NCI-H226 (cell line): ENCODE results near the gene TMEM132A.

Experiments
- DNase-seq: peaks from one replicate; pipeline ENCODE4 v3.0.0-alpha.2; 2015

TMEM132A gene

DNA sequence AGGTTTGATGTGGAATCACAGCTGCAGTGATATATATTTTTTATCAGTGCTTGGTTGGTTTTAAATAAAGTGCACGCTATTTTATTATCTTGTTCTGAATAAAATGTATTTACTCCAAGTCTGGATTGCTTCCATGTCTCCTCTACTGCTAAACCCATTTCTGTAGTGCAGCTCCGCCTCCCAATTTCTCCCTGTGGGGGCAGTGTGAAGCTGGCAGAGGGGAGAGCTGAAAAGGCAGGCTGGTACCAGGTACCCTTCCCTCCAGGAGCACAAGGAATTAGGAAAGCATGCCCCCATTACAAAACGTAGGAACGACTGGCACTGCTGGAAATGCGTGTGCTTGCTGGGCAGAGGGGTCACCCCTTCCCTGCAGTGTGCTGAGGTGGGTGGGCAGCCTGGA is 934 bp upstream of the TMEM132A start:
- DNase-seq: peak; percentile 26

DNA sequence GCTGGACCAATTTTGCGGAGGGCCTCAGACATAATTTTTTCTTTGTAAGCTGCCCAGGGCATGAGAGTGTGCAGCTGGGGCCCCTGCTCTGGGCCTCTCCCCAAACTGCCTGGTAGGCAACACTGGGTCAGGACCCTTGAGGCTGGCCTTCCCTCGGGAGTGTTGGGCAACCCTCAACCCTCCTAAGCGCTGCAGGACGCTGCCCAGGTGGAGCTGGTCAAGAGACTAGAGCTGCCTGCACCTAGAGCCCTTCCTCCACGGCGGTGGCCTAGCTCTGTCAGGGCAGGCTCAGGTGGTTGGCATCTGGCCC is 505 bp upstream of the TMEM132A start:
- no peak for DNase-seq

DNA sequence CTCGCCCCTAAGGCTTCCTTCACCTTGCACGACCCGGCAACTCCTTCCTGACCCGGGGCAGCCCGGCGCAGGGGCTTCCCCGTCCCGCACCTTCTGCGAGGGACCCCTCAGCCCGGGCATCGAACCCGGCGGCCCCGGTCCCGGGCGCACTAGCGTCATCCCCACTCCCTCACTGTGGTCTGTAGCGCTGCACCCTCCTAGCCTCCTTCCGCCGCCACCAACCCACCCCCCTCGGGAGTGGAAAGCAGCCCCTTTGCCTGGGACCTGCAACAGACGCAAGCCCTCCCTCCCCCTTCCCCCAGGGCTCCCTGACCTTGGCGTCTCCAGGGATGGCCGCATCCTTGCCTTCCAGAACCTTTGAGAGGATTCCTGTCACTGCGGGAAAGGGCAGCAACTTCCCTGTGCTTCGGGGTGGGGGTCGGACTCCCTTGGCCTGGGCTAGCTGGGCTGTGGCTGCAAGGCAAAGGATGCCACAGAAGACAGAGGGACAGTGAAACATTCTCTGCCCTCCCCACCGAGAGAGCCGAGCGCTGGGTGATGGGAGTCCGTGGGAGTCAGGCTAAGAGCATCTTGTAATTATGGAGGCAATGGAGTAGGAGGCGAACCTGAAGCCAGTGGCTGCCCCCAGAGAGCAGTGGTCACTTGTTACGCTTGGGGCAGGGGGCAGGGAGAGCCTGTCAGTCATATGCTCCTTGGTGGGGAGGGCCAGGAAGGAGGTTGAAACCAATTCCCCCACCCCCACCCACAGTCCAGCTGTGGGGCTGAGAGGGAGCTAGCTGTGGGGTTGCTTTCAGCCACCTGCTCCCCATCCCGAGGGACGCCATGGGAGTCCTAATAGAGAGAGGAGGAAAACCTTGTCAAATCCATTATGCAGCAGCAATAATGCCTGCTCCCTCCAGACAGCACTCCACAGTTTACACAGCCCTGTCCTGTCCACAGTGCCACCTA is 920 bp downstream of the TMEM132A start:
- DNase-seq: no peak

DNA sequence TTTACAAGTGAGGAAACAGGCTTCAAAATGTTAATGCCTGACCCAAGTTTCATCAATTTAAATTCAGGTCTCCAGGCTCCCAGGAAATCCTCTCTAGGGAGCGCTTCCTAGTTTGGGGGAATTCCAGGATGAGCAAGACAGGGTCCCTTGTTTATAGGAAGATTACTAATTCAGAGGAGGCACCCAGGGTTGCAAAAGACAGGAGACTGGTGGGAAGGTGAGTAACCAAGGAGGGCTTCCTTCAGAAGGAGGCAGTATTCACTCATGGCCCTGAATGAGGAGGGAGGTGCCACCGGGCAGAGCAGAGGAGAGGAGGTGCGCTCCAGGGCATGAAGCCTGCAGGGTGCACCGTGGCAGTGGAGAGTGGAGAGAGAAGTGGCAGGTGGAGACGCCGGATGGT is 1.6 kb downstream of the TMEM132A start:
- DNase-seq: peak; percentile 94

DNA sequence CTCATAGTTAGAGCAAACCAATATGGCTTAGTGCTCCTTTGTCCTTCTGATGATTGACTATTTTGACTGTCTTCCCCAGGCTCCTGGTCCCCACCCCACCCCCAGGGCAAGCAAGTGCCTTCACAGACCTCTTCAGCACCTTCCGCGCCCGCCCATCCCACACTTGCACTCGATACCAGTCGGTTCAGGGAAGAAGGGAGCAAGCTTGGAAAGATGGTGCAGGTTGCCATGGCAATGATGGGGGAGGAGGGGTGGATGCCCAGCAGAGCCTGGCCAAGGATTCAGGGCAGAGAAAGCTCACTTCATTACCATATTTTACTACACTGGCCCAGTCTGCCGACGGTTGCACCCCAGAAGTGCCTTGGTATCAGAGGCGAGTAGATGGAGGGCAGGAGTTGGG is 2.2 kb downstream of the TMEM132A start:
- DNase-seq: no peak

DNA sequence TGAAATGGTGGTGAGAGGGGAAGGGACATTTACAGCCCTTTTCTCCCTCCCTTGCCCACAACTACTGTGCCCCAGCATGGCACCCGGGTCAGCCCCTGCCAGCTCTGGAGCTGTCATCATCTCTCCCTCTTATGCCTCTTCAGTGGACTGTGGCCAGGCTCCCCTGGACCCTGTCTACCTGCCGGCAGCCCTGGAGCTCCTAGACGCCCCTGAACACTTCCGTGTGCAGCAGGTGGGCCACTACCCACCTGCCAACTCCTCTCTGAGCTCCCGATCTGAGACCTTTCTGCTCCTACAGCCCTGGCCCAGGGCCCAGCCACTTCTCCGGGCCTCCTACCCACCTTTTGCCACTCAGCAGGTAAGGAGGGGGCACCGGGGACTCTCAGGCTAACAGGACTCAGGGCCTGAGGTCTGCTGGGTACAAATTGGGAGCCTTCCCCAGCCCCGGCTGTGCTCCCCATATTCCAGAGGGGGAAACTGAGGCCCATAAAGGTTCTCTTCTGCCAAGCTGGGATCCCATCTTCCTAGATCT is 2.9 kb downstream of the TMEM132A start:
- no peak for DNase-seq

DNA sequence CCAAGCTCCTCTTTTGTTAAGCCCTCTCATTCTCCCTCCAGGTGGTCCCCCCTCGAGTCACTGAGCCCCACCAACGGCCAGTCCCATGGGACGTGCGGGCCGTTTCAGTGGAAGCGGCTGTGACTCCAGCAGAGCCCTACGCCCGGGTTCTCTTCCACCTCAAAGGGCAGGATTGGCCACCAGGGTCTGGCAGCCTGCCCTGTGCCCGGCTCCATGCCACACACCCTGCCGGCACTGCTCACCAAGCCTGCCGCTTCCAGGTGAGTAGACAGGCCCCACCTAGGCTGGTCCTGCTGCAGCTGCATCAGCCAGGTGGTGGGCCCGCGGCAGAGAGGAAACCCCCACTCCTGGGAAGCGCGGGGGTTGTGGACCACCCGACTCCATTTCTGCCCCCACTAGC is 3.3 kb downstream of the TMEM132A start:
- no peak for DNase-seq

DNA sequence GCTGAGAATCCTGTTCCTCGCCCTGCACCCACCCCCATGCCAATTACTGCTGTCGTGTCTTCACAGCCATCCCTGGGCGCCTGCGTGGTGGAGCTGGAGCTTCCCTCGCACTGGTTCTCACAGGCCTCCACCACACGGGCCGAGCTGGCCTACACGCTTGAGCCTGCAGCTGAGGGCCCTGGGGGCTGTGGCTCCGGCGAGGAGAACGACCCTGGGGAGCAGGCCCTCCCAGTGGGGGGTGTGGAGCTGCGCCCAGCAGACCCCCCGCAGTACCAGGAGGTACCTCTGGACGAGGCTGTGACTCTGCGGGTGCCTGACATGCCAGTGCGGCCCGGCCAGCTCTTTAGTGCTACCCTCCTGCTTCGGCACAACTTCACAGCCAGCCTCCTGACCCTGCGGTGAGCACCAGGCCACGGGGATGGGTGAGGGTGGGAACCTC is 4.3 kb downstream of the TMEM132A start:
- DNase-seq: no peak

DNA sequence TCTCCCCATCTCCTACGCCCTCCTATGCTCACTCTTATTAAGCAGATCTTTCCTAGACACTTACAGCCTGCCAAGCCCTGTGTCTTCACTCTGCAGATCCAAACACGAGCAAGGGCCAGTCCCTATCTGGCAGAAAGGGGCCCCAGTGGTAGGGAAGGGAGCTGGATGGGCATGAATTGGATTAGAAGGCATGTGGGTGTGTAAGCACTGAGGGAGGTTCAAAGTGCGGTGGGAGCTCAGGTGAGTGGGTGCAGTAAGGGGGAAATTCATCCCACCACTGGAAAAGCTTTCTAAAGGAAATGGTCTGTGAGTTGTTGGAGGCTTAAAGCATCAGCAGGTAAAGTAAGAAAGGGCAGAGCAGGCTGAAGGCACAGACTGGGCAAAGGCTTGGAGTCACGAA is 5.5 kb downstream of the TMEM132A start:
- DNase-seq: no peak

DNA sequence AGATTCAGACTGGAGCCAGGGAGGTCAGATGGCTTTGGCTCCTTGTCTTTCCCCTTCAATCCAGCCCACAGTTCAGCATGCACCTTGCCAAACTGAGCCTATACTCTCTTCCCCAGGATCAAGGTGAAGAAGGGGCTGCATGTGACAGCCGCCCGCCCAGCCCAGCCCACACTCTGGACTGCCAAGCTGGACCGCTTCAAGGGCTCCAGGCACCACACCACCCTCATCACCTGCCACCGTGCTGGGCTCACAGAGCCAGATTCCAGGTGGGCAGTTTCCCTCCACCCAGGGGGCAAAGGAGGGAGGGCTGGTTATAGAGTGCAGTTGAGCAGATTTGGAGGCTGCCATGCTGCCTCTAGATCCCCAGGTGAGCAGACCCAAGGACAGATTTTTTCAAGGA is 6.1 kb downstream of the TMEM132A start:
- DNase-seq: no peak

DNA sequence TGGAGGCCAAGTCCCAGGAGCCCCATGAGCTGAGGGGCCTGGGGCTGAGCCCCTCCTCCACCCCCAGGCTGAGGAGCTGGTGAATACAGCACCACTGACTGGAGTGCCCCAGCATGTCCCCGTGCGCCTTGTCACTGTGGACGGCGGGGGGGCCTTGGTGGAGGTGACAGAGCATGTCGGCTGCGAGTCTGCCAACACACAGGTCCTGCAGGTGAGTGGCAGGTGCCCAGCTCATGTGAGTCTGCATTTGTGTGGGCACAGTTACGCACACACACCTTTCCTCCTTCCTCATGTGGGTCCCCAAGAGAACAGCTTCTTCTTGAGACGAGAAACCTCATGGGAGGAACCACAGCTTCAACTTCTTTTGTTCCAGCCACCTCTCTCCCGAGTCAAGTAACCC is 7.7 kb downstream of the TMEM132A start:
- DNase-seq: no peak

DNA sequence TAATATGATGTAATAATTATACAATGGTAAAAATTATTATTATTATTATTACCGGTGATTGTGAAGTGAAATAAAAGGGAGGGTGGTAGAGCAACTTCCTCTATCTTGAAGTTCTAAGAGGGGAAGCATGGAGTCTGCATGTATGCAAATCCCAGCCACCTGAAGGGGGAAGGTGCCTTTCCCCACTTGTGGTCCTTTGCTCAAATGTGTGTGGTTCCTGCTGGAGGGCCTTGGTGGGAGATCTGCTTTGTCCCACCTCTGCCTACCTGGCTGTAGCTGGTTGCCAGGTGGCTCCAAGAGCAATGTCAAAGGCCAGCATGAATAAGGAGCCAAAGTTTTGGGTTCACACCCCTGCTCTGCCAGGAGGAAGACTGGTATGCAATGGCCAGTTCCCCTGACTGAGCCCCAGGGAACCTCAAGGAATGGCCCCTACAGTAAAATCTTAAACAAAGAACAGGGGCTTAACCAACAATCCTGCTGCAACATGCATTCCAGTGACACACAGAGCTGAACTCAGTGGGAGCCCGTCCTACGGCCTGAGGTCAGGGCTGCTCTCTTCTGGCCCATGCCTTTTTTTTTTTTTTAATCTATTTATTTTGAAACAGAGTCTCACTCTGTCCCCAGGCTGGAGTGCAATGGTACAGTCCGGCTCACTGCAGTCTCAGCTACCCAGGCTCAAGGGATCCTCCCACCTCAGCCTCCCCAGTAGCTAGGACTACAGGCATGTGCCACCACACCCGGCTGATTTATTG is 8.5 kb downstream of the TMEM132A start:
- no peak for DNase-seq

DNA sequence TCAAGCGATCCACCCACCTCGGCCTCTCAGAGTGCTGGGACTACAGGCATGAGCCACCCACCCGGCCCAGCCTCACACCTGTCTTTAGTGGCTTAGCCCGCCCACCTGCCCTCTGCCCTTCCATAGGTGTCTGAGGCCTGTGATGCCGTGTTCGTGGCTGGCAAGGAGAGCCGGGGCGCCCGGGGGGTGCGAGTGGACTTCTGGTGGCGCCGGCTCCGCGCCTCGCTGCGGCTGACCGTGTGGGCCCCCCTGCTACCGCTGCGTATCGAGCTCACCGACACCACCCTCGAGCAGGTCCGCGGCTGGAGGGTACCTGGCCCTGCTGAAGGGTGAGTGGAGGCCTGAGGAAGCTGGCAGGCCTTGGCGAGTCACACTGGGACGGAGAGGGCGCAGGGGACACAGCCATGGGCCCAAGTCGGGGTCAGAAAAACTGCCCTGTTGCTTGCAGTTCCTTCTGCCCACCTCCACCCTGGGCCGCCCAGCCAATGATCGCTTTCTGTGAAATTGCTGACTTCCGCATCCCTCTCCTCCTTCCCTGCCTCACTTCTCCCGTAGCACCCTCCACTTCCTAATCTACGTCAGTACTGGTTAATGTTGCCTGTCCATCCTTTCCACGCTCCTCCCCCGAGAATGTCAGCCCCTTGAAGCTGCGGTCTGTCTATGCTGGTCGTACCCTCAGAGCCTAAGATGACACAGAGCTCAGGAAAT is 9.3 kb downstream of the TMEM132A start:
- no peak for DNase-seq

DNA sequence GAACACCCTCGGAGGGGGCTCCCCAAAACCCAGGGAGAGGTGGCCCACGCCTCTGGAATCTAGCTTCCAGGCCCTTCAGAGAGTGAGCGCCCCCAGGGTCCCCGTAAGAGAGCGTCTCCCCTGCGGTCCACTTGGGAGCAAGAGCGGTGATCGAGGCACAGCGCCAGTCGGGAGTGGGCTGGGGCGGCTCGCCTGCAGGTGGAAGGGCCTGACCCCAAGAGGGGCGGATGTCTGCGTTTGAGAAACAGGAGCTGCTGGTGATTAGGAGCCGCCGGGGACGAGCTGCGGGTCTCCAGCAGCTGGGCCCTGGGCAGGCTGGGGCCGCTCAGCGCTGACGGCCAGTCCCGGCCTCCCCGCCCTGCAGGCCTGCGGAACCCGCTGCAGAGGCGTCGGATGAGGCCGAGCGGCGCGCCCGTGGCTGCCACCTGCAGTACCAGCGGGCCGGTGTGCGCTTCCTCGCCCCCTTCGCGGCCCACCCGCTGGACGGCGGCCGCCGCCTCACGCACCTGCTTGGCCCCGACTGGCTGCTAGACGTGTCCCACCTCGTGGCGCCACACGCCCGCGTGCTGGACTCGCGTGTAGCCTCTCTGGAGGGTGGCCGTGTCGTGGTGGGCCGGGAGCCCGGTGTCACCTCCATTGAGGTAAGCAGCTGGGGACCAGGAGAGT is 10.0 kb downstream of the TMEM132A start:
- DNase-seq: no peak

DNA sequence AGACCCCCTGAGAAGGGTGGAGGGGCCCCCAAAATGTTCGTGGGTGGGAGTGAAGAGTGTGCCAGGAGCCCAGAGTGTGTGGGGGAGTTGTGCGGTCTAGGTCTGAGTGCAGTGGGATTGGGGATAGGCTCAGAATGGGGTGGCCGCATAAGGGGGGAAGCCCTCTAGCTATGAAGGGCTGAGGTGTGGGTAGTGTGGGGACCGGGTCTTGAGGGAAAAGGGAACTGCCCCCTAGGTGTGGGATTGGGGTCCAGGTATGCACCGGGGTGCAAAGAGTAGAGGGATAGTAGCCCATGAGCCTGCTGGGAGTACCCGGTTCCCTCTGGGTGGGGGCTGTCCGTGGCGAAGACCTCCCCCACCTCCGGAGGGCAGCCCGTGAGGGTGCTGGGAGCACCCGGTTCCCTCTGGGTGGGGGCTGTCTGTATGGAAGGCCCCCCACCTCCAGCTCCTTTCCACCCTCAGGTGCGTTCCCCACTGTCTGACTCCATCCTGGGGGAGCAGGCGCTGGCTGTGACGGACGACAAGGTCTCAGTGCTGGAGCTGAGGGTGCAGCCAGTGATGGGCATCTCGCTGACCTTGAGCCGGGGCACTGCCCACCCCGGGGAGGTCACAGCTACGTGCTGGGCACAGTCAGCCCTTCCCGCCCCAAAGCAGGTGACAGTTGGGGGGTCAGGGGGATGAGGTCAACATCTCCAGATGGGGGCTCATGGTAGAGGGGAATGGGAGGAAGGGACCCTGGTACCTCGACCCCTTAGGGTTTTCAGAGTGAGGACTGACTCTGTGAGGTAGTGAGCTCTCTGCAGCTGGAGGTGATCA is 10.7 kb downstream of the TMEM132A start:
- DNase-seq: no peak

DNA sequence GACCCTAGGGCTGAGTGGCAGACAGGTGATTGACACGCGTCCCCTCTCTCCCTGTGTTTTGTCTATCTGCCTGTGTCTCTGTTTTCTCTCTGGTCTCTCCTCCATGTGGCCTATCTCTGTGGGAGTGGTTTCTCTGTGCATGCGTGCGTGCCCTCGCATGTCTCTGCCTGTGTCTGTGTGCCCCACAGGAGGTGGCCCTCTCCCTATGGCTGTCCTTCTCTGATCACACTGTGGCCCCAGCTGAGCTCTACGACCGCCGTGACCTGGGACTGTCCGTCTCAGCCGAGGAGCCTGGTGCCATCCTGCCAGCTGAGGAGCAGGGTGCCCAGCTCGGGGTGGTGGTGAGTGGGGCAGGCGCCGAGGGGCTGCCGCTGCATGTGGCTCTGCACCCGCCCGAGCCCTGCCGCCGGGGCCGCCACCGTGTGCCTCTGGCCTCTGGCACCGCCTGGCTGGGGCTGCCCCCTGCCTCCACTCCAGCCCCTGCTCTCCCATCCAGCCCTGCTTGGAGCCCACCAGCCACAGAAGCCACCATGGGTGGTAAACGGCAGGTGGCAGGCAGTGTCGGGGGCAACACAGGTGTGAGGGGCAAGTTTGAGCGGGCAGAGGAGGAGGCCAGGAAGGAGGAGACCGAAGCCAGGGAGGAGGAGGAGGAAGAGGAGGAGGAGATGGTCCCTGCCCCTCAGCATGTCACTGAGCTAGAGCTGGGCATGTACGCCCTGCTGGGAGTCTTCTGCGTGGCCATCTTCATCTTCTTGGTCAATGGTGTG is 11.6 kb downstream of the TMEM132A start:
- no peak for DNase-seq

DNA sequence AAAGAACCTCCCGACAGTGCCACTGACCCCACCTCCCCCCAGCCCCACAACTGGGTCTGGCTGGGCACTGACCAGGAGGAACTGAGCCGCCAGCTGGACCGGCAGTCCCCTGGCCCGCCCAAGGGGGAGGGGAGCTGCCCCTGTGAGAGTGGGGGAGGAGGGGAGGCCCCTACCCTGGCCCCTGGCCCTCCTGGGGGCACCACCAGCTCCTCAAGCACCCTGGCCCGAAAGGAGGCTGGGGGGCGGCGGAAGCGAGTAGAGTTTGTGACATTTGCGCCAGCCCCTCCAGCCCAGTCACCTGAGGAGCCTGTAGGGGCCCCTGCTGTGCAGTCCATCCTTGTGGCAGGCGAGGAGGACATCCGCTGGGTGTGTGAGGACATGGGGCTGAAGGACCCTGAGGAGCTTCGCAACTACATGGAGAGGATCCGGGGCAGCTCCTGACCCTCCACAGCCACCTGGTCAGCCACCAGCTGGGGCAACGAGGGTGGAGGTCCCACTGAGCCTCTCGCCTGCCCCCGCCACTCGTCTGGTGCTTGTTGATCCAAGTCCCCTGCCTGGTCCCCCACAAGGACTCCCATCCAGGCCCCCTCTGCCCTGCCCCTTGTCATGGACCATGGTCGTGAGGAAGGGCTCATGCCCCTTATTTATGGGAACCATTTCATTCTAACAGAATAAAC is 12.3 kb downstream of the TMEM132A start:
- no peak for DNase-seq

DNA sequence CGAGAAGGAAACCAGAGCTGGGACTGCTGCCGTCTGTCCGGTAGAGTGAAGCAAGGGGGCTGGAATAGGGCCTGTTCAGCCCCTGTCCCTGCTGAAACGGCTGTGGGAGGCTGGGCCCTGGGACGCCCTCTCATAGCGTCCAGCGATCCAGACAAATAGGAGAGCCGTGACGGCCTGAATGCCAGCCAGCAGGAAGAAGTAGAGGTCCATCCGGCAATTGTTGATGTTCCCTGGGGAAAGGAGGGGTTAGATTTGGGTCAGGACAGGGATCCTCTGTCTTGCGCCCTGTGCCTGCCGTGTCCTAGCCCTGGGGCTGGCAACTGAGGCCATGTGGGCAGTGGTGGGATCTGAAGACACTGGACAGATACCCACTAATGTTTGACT is 12.9 kb downstream of the TMEM132A start:
- DNase-seq: no peak

DNA sequence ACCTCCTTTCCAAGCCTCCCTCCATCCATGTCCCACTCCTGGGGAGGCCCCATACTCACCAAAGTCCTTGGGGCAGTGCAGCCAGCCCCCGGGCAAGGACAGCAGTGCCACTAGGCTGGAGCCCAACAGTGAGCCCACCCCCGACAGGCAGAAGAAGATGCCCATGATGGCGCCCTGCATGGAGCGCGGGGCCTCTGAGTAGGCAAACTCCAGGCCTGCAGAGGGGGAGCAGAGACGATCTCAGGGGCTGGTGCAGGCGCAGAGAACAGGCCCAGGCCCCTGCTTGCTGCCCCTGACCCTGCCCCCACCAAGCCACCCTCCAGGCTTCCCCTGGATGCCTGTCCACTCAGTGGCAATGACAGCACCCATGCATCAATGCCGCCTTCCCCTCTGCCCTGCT is 13.6 kb downstream of the TMEM132A start:
- no peak for DNase-seq

DNA sequence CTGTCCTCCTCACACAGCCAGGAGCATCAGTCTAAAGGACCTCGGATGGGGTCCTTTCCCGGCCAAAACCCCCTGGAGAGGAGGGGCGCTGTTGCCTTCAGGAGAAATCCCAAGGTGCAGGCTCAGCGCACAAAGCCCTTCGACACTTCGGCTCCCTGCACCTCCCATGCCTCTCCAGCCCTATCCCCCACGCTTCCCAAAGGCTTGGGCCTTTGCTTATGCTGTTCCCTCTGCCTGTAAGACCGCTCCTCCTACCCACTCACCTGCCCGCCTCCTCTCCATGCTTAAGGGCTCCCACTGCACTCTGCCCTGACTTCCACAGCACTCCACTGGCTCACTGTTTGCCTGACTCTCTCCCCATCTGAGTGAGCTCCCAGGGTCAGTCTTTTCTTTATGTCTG is 14.2 kb downstream of the TMEM132A start:
- no peak for DNase-seq

DNA sequence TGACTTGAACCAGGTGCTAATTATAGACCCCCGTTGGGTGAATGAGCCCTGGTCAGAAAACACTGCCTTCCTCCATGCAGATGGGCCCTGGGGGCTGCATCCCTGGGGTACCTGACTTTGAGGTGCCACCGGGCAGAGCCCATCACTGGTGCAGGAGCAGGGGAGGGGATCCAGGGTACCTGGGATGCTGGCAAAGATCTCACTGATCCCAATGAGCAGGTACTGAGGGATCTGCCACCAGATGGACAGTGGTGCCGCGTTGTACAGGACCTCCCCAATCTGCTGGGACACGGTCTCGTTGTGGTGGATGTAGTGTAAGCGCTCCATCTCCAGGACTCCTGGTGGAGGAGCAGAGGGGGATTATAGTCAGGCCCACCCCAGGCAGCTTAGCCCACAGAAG is 15.0 kb downstream of the TMEM132A start:
- no peak for DNase-seq
